OCI-LY7 (cell line): ENCODE measurements around the gene TTLL9. TPM values are rescaled to one million over a fixed set of nuclear protein-coding genes. Genes with fewer than 3 reads are reported as not detected.

Experiments used
- BruUV-seq: library from RNA; stranded (reverse); fragments of 400-500 nt; replicated peaks from 2 replicates; lab custom pipeline; 2021; lab: Mats Ljungman, UMichigan
- CTCF ChIA-PET: fragments of 300-600 bp; sonication (Branson Sonifier 250); formaldehyde crosslinking; loops from one replicate; lab custom pipeline; 2022; ENCODE audit warnings: antibody characterized with exemption; ENCODE audit not compliant: unreplicated experiment; lab: Charles Lee
- POLR2A ChIA-PET: fragments of 300-600 bp; sonication (Branson Sonifier 250); formaldehyde crosslinking; loops from one replicate; lab custom pipeline; 2022; ENCODE audit warnings: antibody characterized with exemption; lab: Charles Lee
- DNase-seq: peaks from one replicate; pipeline ENCODE4 v3.0.0-alpha.2; 2015; ENCODE audit warnings: low spot score
- H2AFZ ChIP-seq: fragments of 200-600 bp; sonication (generic), shearing (Covaris generic); 2 replicates; pipeline ENCODE4 v1.6.1; 2014; ENCODE audit warnings: mild to moderate bottlenecking, antibody characterized with exemption, low read length, moderate library complexity
- H3K27ac ChIP-seq: fragments of 200-600 bp; sonication (generic); 2 replicates; pipeline ENCODE4 v1.5.1; 2014; ENCODE audit warnings: mixed run types, low read depth, mild to moderate bottlenecking, moderate library complexity, low read length, inconsistent platforms; ENCODE audit not compliant: poor library complexity, severe bottlenecking
- H3K36me3 ChIP-seq: fragments of 200-600 bp; sonication (generic); 2 replicates; pipeline ENCODE4 v1.6.1; 2014; ENCODE audit warnings: mild to moderate bottlenecking, antibody characterized with exemption, low read length, moderate library complexity, mixed read lengths; ENCODE audit not compliant: insufficient read depth
- H3K4me1 ChIP-seq: fragments of 200-600 bp; sonication (generic); 2 replicates; pipeline ENCODE4 v1.5.1; 2014; ENCODE audit warnings: mild to moderate bottlenecking, low read length; ENCODE audit not compliant: insufficient read depth, poor library complexity, severe bottlenecking
- H3K4me2 ChIP-seq: fragments of 200-600 bp; sonication (generic); 2 replicates; pipeline ENCODE4 v1.6.1; 2014; ENCODE audit warnings: mild to moderate bottlenecking, low read length
- H3K4me3 ChIP-seq: fragments of 200-600 bp; sonication (generic); 2 replicates; pipeline ENCODE4 v1.5.1; 2014; ENCODE audit warnings: mild to moderate bottlenecking, low read depth, low read length; ENCODE audit not compliant: poor library complexity, severe bottlenecking
- H3K79me2 ChIP-seq: fragments of 200-600 bp; sonication (generic); 2 replicates; pipeline ENCODE4 v1.6.1; 2016; ENCODE audit warnings: low read depth, mild to moderate bottlenecking, low read length, moderate library complexity, mixed read lengths; ENCODE audit not compliant: insufficient read depth
- H3K9me2 ChIP-seq: fragments of 200-600 bp; sonication (generic); 2 replicates; pipeline ENCODE4 v1.6.1; 2016; ENCODE audit warnings: mild to moderate bottlenecking, low read length, mixed read lengths; ENCODE audit not compliant: insufficient read depth
- H3K9me3 ChIP-seq: fragments of 200-600 bp; sonication (generic); 2 replicates; pipeline ENCODE4 v1.6.1; 2014; ENCODE audit warnings: mild to moderate bottlenecking, mixed run types, low read length, mixed read lengths
- H4K20me1 ChIP-seq: fragments of 200-600 bp; sonication (generic); 2 replicates; pipeline ENCODE4 v1.6.1; 2014; ENCODE audit warnings: mild to moderate bottlenecking, antibody characterized with exemption, low read length, moderate library complexity, mixed read lengths; ENCODE audit not compliant: insufficient read depth
- CTCF ChIP-seq: fragments of 200-600 bp; sonication (generic); conservative IDR thresholded peaks from 2 replicates; pipeline ENCODE4 v1.5.1; 2014; ENCODE audit warnings: mild to moderate bottlenecking, antibody characterized with exemption, low read length, moderate library complexity, mixed read lengths
- EZH2phosphoT487 ChIP-seq: fragments of 200-600 bp; sonication (generic); IDR thresholded peaks from 2 replicates; pipeline ENCODE4 v1.6.1; 2018; ENCODE audit warnings: low read depth, borderline replicate concordance, mild to moderate bottlenecking, mixed run types, antibody characterized with exemption, low read length, moderate library complexity, mixed read lengths
- intact Hi-C: fragments of 100-400 bp; cut with micrococcal nuclease; formaldehyde crosslinking; loops from one replicate; pipeline ENCODE4 v1.10.0; 2022; ENCODE audit not compliant: unreplicated experiment
- total RNA-seq, 2 experiments: library from RNA; depleted of rRNA in 1 of 2; stranded (reverse); fragments of >200 nt in 1 of 2; shearing (Covaris generic) in 1 of 2; gene quantifications; 2 replicates each; pipeline ENCODE4 v1.2.3, GENCODE V29; 2014 to 2022

TTLL9 gene
- total RNA-seq, 2 experiments from 2014 or later = not detected

GRCh38 chr20:31863296-31864085 lies 6.9 kb upstream of the TTLL9 start:
- TF ChIP-seq EZH2phosphoT487 (no peak), CTCF (no peak)
- DNase-seq = no peak
- Histone ChIP-seq H3K4me1 (peaks cover 17% of the 10 kb centered on the region), H3K9me2 (no peaks in the 10 kb centered on the region), H3K79me2 (no peaks in the 10 kb centered on the region), H3K9me3 (no peaks in the 10 kb centered on the region), H3K4me2 (no peak overlapping the region), H3K27ac (no peak overlapping the region), H2AFZ (no peak overlapping the region), H3K4me3 (no peak overlapping the region), H3K36me3 (no peaks in the 10 kb centered on the region), H4K20me1 (no peaks in the 10 kb centered on the region)
- CTCF ChIA-PET = interaction anchor here (1.2 kb wide), 1 partner anchor 11 kb away, joined by 4 read pairs; no protein-coding TSS in a partner anchor
- POLR2A ChIA-PET = interaction anchor here (0.6 kb wide), 1 partner anchor 17 kb away, joined by 3 read pairs; no protein-coding TSS in a partner anchor
- BruUV-seq = no TSS peak
- intact Hi-C loops = no loop called here

DNA sequence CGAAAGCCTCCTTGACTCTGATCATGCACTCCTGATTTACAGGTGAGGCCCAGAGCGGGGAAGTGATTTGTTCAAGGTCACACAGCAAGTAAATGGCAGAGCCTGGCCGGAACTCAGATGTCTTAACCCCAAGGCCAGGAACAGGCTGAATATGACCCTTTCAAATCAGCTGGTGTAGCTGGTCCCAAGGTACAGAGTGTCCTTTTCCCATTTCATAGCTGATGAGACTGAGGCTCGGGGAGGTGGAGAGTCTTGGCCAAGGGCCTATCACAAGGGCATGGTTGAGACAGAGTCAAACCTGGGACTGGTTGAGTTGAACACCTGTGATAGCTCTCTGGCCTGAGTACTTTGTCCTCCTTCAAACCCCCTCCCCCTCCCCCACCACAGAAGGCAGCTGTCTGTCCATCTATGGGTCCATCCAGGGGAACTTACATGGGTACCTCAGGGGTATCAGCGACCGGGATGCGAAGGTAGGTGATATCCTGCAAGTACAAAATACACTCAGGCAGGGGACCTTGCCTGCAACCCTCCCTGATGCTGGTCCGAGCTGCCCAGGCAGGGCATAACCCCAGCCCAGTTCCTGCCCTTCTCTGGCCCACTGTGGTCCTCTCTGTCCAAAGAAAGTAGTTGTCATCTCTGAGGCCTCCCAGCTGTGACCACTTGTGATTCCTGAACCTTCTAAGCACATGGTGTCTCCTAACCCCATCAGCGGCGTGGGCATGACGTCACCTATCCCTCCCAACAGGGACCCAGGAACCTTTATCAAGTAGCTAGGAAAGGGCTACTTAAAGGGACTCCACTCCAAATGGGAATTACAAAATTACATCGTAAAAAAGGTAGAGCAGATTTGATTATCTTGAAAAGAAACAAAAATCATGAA lies 5.7 kb upstream of the TTLL9 start:
- no peaks in the 10 kb centered on the region for H3K9me2 ChIP-seq
- DNase-seq = no peak
- H3K27ac ChIP-seq = no peak overlapping the region
- no peak for TF ChIP-seq CTCF
- TF ChIP-seq EZH2phosphoT487 = no peak
- no peak overlapping the region for H3K4me2 ChIP-seq
- H4K20me1 ChIP-seq = no peaks in the 10 kb centered on the region
- ChIA-PET CTCF (no interaction called here), POLR2A (no interaction called here)
- peaks cover 11% of the 10 kb centered on the region for H3K4me1 ChIP-seq
- no peaks in the 10 kb centered on the region for H3K36me3 ChIP-seq
- H2AFZ ChIP-seq = no peak overlapping the region
- no peak overlapping the region for H3K4me3 ChIP-seq
- H3K79me2 ChIP-seq = no peaks in the 10 kb centered on the region
- no peaks in the 10 kb centered on the region for H3K9me3 ChIP-seq
- intact Hi-C loops = no loop called here
- no TSS peak for BruUV-seq
